ENCODE results near the gene DDX20.
"Not testable (repeated sequence)": the region's sequence is repeated elsewhere in the genome, so short reads cannot be mapped to it uniquely, and the experiment has no call there.

The DDX20 gene

GRCh38 chr1:111733183-111733991 is 22.3 kb upstream of the DDX20 start:
- no peak for FAIRE-seq

GRCh38 chr1:111733992-111734341 is 21.7 kb upstream of the DDX20 start:
- no peak for FAIRE-seq

GRCh38 chr1:111734426-111734825 is 21.3 kb upstream of the DDX20 start:
- no peak for FAIRE-seq

- FAIRE-seq = no peak
Observed at GRCh38 chr1:111734856-111735255, 20.8 kb upstream of the DDX20 start.

- FAIRE-seq = no peak
Observed at GRCh38 chr1:111735321-111735720, 20.4 kb upstream of the DDX20 start.

GRCh38 chr1:111735858-111736544 is 19.7 kb upstream of the DDX20 start:
- FAIRE-seq = no peak

GRCh38 chr1:111736548-111737215 is 19.0 kb upstream of the DDX20 start:
- FAIRE-seq = no peak

- no peak for FAIRE-seq
Observed at GRCh38 chr1:111737216-111738132, 18.2 kb upstream of the DDX20 start.

GRCh38 chr1:111738133-111738435 is 17.6 kb upstream of the DDX20 start:
- no peak for FAIRE-seq

- FAIRE-seq = no peak
Observed at GRCh38 chr1:111738436-111739193, 17.1 kb upstream of the DDX20 start.

GRCh38 chr1:111739194-111739924 is 16.3 kb upstream of the DDX20 start, which contains the start of gene INKA2:
Gene INKA2, minus strand, starts transcription at chr1:111739395. Its CDS starts 153 bp downstream, at chr1:111739242.
- no peak for FAIRE-seq

- no peak for FAIRE-seq
Observed at GRCh38 chr1:111739925-111740765, 15.6 kb upstream of the DDX20 start.

- FAIRE-seq = not testable (repeated sequence)
Observed at GRCh38 chr1:111742292-111742691, 13.4 kb upstream of the DDX20 start.

- FAIRE-seq = no peak
Observed at GRCh38 chr1:111742938-111743549, 12.7 kb upstream of the DDX20 start.

- FAIRE-seq = no peak
Observed at GRCh38 chr1:111743679-111744101, 12.0 kb upstream of the DDX20 start.

- no peak for FAIRE-seq
Observed at GRCh38 chr1:111745675-111746613, 9.8 kb upstream of the DDX20 start.

- no peak for FAIRE-seq
Observed at GRCh38 chr1:111746614-111746999, 9.1 kb upstream of the DDX20 start.

- no peak for FAIRE-seq
Observed at GRCh38 chr1:111747282-111747734, 8.4 kb upstream of the DDX20 start.

- FAIRE-seq = no peak
Observed at GRCh38 chr1:111747947-111748346, 7.8 kb upstream of the DDX20 start.

All from colon (tissue), 2 donors.